Gastroesophageal sphincter (tissue), 4 donors: ENCODE data around the gene MYF6. TPM values are rescaled to one million over a fixed set of nuclear protein-coding genes. Genes with fewer than 3 reads are reported as not detected.
"Not testable (repeated sequence)": the region's sequence is repeated elsewhere in the genome, so short reads cannot be mapped to it uniquely, and the experiment has no call there.

ENCODE experiments used
- ATAC-seq: fragments of 150-250 bp; one replicate; pipeline ENCODE4 v1.9.1; 2016; ENCODE audit warnings: mild to moderate bottlenecking, moderate library complexity
- H3K27ac ChIP-seq, 4 donors: fragments of 200-600 bp; sonication (generic) in 3 of 4; 1 replicate in 3 of 4; 2 replicates in 1 of 4; pipeline ENCODE4 v1.5.1; 2016 to 2019
- H3K27me3 ChIP-seq: fragments of 200-600 bp; sonication (generic); one replicate; pipeline ENCODE4 v1.5.1; 2019
- H3K36me3 ChIP-seq, 2 donors: fragments of 200-600 bp; sonication (generic); one replicate each; pipeline ENCODE4 v1.5.1; 2019; ENCODE audit warnings: control low read depth in 1 of 2
- H3K4me1 ChIP-seq, 3 donors: fragments of 200-600 bp; sonication (generic); 1 replicate in 2 of 3; 2 replicates in 1 of 3; pipeline ENCODE4 v1.5.1; 2016 to 2019; ENCODE audit warnings: control low read depth in 2 of 3
- H3K4me3 ChIP-seq, 2 donors: fragments of 200-600 bp; sonication (generic); one replicate each; pipeline ENCODE4 v1.5.1; 2019; ENCODE audit warnings: mild to moderate bottlenecking in 1 of 2, moderate library complexity in 1 of 2
- H3K9me3 ChIP-seq, 3 donors: fragments of 200-600 bp; sonication (generic); one replicate each; pipeline ENCODE4 v1.5.1; 2017 to 2019; ENCODE audit warnings: control low read depth in 2 of 3
- EP300 ChIP-seq: sonication (generic); formaldehyde crosslinking; IDR thresholded peaks from one replicate; pipeline ENCODE4 v1.6.1; 2017; ENCODE audit warnings: antibody characterized with exemption, mild to moderate bottlenecking
- POLR2A ChIP-seq, 2 donors: fragments of 450-650 bp; IDR thresholded peaks; one replicate each; pipeline ENCODE4 v1.6.1; 2017; ENCODE audit warnings: antibody characterized with exemption in 2 of 2, mild to moderate bottlenecking in 2 of 2, moderate library complexity in 1 of 2
- POLR2AphosphoS5 ChIP-seq: sonication (generic); formaldehyde crosslinking; IDR thresholded peaks from one replicate; pipeline ENCODE4 v1.6.1; 2017; ENCODE audit warnings: antibody characterized with exemption
- WGBS, 2 donors: methylation state at CpG; one replicate each; pipeline ENCODE4 v1.1.5; 2018; ENCODE audit warnings: low coverage in 1 of 2; 5-methylcytosine and 5-hydroxymethylcytosine counted together
- total RNA-seq, 4 donors: library from RNA; depleted of rRNA; stranded (reverse); fragments of >200 nt; gene quantifications; one replicate each; pipeline ENCODE4 v1.1.0, GENCODE V29; 2016
- TF ChIP-seq, protein P1 (sequence below), 4 experiments: fragments of 200-600 bp in 2 of 4; fragments of 450-650 bp in 2 of 4; sonication (generic) in 1 of 4; IDR thresholded peaks; one replicate each; pipeline ENCODE4 v1.5.1; 2017 to 2019; ENCODE audit warnings: antibody characterized with exemption in 4 of 4, mild to moderate bottlenecking in 2 of 4, moderate library complexity in 2 of 4

MYF6 gene
- total RNA-seq = not detected

DNA sequence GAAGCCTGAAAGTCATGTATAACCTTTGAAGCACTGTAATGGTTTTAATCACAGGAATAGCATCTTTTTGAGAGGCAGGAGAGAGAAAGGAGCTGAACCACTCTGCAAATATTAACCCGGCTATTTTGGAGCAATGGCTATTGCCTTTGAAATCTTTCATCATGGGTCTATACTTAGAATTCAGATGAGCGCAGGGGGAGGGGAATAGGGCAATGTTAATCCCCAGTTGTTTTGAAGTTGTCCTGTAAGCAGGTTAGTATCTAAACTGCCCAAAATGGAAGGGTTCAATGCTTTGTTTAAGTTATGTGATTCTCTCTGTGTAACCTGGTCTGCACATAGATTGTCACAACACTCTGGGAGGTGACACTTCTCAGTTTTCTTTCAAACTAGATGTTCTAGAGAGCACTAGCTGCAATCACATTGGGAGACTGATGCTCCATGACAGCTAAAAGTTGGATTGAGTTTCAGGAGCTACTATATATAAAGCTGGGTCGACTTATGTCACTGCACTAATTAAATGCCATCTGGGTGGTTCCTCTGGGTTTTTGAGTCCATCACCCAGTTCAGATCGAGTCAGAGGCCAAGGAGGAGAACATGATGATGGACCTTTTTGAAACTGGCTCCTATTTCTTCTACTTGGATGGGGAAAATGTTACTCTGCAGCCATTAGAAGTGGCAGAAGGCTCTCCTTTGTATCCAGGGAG lies at the start of gene MYF6:
MYF6 (plus strand) TSS at position 509 of the 704 bp plus-strand sequence; CDS start at position 595, 86 bp downstream.
- Histone ChIP-seq H3K9me3 (no peaks in the 10 kb centered on the region), H3K27ac (no peak within 1 kb of the TSS), H3K4me3 (no peak within 1 kb of the TSS), H3K36me3 (no peaks in the 10 kb centered on the region), H3K4me1 (peaks cover 0 to 25% (median 4%) of the 10 kb centered on the region in 3 donors), H3K27me3 (peaks cover 20% of the 10 kb centered on the region)
- 77 to 80% methylated on average over 3 to 4 of the region's 4 CpGs for WGBS, 2 donors
- no peak for ATAC-seq
- TF ChIP-seq, protein P1, sequence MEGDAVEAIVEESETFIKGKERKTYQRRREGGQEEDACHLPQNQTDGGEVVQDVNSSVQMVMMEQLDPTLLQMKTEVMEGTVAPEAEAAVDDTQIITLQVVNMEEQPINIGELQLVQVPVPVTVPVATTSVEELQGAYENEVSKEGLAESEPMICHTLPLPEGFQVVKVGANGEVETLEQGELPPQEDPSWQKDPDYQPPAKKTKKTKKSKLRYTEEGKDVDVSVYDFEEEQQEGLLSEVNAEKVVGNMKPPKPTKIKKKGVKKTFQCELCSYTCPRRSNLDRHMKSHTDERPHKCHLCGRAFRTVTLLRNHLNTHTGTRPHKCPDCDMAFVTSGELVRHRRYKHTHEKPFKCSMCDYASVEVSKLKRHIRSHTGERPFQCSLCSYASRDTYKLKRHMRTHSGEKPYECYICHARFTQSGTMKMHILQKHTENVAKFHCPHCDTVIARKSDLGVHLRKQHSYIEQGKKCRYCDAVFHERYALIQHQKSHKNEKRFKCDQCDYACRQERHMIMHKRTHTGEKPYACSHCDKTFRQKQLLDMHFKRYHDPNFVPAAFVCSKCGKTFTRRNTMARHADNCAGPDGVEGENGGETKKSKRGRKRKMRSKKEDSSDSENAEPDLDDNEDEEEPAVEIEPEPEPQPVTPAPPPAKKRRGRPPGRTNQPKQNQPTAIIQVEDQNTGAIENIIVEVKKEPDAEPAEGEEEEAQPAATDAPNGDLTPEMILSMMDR (IDR thresholded peaks at IDR 0.05) = no peak
- TF ChIP-seq POLR2A (IDR thresholded peaks at IDR 0.05) (no peak), EP300 (no peak), POLR2AphosphoS5 (no peak)

DNA sequence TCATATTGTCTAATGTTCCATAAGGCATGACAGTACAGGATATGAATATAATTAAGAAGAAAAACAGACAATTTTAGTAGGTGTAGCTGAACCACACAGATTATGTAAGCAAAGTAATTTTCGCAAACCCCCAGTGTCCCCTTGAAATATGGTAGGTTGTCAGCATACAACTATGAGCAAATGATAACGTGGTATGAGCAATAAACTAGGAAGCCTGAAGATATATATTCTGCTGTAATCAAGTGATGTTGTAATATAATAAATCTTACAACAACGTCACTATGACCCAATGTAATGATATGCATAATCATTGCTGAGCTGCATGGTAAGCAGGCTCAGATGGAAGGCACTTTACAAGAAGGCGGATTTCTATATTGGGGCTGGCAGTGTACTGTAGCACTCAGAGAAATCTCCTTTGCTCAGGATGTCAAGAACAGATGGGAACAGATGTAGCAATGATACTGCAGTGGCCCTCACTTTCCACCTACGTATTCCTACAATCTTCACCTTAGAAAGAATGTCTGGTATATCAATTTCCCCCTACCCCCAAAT lies 47.8 kb upstream of the MYF6 start:
- Histone ChIP-seq H3K27me3 (no peaks in the 10 kb centered on the region), H3K4me3 (no peak overlapping the region), H3K9me3 (no peaks in the 10 kb centered on the region), H3K27ac (no peak overlapping the region), H3K36me3 (no peaks in the 10 kb centered on the region), H3K4me1 (peaks cover 0 to 7% (median 0%) of the 10 kb centered on the region in 3 donors)
- TF ChIP-seq, protein P1 (IDR thresholded peaks at IDR 0.05) = no peak
- TF ChIP-seq POLR2A (IDR thresholded peaks at IDR 0.05) (no peak), POLR2AphosphoS5 (no peak), EP300 (no peak)
- ATAC-seq = no peak
- 77 to 97% methylated on average over 5 of the region's 5 CpGs for WGBS, 2 donors

DNA sequence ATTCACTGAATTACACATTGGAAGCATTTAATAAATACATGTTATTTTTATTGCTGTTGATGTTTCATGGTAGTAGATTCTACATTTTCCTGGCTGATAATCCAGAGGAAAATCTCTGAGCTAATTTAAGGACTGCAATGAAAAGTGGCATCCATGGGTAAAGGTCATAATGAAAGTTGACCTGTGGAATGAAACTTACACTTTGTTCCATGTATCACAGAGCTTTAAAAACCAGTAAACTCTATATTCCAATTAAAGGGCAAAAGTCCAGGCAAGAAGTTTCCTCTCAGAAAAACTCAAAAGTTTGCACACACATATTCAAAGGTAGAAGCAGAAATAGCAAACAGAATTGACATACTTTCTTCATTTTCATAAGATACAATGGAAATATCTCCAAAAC lies 44.8 kb upstream of the MYF6 start:
- no peak for ATAC-seq
- TF ChIP-seq EP300 = no peak

DNA sequence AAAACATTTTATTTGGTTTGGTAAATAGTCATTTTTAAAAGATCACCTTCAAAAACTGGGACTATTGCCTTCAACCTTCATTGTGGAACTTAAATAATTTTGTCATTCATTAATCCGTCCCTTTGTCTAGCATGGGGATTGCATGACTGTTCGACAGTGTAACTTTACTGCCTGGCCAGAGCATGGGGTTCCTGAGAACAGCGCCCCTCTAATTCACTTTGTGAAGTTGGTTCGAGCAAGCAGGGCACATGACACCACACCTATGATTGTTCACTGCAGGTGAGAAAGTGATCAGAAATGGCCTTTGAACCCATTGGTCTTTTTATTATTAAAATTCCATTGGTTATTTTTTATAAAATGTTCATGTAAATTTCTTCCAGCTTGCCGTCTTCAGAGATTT lies 37.2 kb upstream of the MYF6 start:
- Histone ChIP-seq H3K27me3 (no peaks in the 10 kb centered on the region), H3K36me3 (no peaks in the 10 kb centered on the region), H3K27ac (no peak overlapping the region), H3K4me1 (no peaks in the 10 kb centered on the region), H3K9me3 (no peaks in the 10 kb centered on the region), H3K4me3 (no peak overlapping the region)
- ATAC-seq = no peak
- 72 to 80% methylated on average over 4 to 5 of the region's 5 CpGs for WGBS, 2 donors
- TF ChIP-seq POLR2AphosphoS5 (no peak), EP300 (no peak), POLR2A (IDR thresholded peaks at IDR 0.05) (no peak)
- TF ChIP-seq, protein P1 (IDR thresholded peaks at IDR 0.05) = no peak

More for the DNA sequence above, 44.8 kb upstream of the MYF6 start:
- Histone ChIP-seq H3K36me3 (no peaks in the 10 kb centered on the region), H3K9me3 (no peaks in the 10 kb centered on the region), H3K4me3 (no peak overlapping the region), H3K27me3 (no peaks in the 10 kb centered on the region), H3K4me1 (no peaks in the 10 kb centered on the region), H3K27ac (no peak overlapping the region)

DNA sequence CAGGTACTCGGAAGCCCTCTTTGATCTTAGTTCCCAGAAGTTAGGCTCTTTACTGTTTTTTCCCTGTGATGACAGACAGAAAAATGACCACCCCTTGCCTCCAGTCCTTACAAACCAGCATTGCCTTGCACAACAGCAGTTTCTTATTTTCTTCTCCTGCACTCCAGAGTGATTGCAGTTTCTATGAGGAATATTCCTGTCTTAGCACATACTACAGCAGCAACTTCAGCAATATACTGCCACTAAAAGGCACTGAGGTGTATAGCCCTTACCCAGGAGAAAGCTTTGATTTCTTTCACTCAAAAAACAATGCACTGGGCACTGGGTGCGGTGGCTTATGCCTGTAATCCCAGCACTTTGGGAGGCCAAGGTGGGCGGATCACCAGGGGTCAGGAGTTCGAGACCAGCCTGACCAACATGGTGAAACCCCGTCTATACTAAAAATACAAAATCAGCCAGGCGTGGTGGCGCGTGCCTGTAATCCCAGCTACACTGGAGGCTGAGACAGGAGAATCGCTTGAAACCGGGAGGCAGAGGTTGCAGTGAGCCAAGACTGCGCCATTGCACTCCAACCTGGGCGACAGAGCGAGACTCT lies 31.3 kb upstream of the MYF6 start:
- not testable (repeated sequence) for H3K27ac ChIP-seq, H3K27me3 ChIP-seq, H3K4me1 ChIP-seq, H3K9me3 ChIP-seq, H3K4me3 ChIP-seq, H3K36me3 ChIP-seq, ATAC-seq
- WGBS, 2 donors = 94 to 100% methylated on average over 1 to 10 of the region's 13 CpGs

DNA sequence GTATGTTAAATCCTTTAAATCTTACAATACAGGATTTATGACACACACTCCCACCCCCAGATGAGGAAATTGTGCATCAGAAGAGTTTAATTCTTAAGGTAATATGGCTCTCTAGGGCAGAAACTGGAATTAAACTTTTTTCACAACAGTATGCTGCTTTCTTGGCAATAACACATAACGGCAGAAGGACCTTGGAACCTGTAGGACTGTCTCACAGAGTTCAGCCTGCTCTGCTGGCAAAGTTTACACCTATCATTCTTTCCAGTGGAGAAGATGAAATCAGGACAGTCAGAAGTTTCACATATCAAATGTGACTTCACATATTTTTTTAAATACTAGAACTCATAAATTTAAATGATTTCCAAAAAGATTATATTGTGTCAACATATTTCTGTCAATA lies 30.6 kb upstream of the MYF6 start:
- H3K4me1 ChIP-seq = no peaks in the 10 kb centered on the region

More for the DNA sequence above, 30.6 kb upstream of the MYF6 start:
- ATAC-seq = no peak
- 39 to 57% methylated on average over 1 of the region's 1 CpG for WGBS, 2 donors
- H3K36me3 ChIP-seq = no peaks in the 10 kb centered on the region
- no peak overlapping the region for H3K27ac ChIP-seq
- TF ChIP-seq, protein P1 (IDR thresholded peaks at IDR 0.05) = no peak
- TF ChIP-seq POLR2A (IDR thresholded peaks at IDR 0.05) (no peak), POLR2AphosphoS5 (no peak), EP300 (no peak)
- no peaks in the 10 kb centered on the region for H3K27me3 ChIP-seq
- no peaks in the 10 kb centered on the region for H3K9me3 ChIP-seq
- H3K4me3 ChIP-seq = no peak overlapping the region
